DMS 273 (cell line): ENCODE measurements around the gene TRIM46.

Source experiments
- DNase-seq: peaks from one replicate; lab custom pipeline; 2025; ENCODE audit not compliant: unreplicated experiment; lab: John Stamatoyannopoulos, UW

Gene TRIM46, protein sequence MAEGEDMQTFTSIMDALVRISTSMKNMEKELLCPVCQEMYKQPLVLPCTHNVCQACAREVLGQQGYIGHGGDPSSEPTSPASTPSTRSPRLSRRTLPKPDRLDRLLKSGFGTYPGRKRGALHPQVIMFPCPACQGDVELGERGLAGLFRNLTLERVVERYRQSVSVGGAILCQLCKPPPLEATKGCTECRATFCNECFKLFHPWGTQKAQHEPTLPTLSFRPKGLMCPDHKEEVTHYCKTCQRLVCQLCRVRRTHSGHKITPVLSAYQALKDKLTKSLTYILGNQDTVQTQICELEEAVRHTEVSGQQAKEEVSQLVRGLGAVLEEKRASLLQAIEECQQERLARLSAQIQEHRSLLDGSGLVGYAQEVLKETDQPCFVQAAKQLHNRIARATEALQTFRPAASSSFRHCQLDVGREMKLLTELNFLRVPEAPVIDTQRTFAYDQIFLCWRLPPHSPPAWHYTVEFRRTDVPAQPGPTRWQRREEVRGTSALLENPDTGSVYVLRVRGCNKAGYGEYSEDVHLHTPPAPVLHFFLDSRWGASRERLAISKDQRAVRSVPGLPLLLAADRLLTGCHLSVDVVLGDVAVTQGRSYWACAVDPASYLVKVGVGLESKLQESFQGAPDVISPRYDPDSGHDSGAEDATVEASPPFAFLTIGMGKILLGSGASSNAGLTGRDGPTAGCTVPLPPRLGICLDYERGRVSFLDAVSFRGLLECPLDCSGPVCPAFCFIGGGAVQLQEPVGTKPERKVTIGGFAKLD

DNA sequence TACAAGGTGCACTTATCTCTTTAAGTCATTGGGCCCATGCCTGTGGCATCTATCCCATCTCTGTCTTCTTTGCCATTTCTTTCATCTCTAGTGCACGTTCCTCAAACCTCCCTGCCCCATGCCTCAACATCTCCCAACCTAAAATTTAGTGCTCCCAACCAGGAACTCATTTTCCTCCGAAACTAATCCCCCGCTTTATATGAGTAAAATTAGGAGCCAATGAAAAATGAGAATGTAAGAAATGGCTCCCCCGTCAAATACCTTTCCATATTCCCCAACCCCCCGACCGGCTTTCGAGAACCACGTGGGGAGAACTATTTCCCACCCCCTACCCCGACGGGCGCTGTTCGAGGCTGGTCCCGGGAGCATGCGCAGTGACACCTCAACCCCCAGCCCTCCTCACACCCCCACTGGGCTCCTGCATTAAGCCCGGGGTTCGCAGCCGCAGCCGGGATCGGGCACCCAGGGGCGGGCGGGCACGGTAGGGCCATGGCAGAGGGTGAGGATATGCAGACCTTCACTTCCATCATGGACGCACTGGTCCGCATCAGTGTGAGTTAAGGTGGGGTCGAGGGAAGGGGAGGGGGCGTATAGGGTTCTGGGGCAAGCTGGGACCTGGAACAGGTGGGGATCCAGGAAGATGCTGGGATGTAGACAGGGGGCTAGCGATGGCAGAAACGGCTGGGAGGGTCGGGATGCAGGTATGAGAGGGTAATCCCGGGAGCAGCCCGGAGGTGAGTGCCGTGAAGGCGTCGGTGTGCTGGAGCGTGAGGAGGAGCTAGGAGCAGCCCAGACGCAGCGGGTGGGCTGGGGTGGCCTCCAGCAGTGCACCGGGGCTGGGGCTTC, at the start of gene TRIM46:
TSS of gene TRIM46 (plus strand) at position 372 of the 846 bp plus-strand sequence. CDS start at position 490, 118 bp downstream.
- DNase-seq: peak; percentile 75

DNA sequence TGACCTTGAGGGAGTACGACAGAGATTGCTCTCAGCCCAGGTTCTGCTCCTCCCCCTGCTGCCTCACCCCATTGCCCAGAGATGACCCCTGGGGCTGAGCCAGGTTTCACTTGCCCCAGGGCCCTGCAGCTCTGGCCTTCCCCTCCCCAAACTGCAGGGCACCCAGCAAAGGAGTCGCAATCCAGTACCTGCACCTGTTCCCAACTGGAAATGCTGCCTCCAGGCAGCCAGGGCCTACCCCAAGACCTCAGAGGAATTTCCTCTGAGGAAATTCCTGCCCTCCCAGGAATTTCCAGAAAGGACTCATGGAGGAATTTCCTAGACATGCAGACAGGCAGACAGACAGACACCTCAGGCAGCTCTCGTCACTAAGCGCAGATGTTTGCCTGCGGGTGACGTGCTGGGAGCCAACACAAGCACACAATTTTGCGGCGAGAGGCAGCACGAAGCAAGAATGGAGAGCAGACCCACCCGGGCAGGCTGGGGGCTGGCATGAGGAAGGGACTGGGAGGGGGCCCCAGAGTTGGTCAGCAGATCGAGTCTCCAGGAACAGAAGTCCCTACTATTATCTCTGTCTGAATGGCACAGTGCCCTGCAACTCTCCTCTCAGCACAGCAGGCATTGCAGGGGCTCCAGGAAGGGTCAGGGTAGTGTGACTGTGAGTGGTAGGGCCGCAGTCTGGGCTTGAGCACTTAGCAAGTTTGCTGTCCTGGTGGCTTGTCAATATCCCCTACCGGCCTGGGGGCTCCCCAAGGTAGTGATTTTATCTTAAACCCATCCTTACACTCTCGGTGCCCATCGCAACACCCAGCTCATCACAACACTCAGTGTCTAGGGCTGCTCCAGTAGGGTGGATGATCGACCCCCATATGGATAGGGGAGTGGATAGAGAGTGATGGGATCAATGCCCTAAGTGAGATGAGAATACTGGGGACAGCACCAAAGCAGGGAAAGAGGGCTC, 48.9 kb upstream of the TRIM46 start:
- DNase-seq: no peak

GRCh38 chr1:155125511-155125945, 48.1 kb upstream of the TRIM46 start:
- DNase-seq: peak; percentile 31

GRCh38 chr1:155125946-155126555, 47.6 kb upstream of the TRIM46 start:
- DNase-seq: peak; percentile 69

GRCh38 chr1:155126556-155127104, 47.0 kb upstream of the TRIM46 start:
- DNase-seq: peak; percentile 82

- peak; percentile 82 for DNase-seq
These were observed 46.3 kb upstream of the TRIM46 start, which contains the start of gene EFNA1 for GRCh38 chr1:155127105-155127966. EFNA1 (plus strand) TSS chr1:155127876; CDS start chr1:155127978, 102 bp downstream.

- no peak for DNase-seq
These were observed 45.5 kb upstream of the TRIM46 start for GRCh38 chr1:155127967-155128754.

GRCh38 chr1:155128755-155129473, 44.7 kb upstream of the TRIM46 start:
- DNase-seq: peak; percentile 58

- DNase-seq: no peak
These were observed 43.2 kb upstream of the TRIM46 start for GRCh38 chr1:155130272-155131006.

DNA sequence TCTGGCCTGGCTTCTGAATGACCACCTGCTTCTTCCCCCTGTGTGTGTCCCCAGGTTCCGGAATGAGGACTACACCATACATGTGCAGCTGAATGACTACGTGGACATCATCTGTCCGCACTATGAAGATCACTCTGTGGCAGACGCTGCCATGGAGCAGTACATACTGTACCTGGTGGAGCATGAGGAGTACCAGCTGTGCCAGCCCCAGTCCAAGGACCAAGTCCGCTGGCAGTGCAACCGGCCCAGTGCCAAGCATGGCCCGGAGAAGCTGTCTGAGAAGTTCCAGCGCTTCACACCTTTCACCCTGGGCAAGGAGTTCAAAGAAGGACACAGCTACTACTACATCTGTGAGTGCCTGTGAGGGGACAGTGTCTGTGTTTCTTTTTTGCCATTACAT, 42.4 kb upstream of the TRIM46 start:
- no peak for DNase-seq

GRCh38 chr1:155131856-155132255, 41.8 kb upstream of the TRIM46 start:
- DNase-seq: no peak

GRCh38 chr1:155133799-155134281, 39.8 kb upstream of the TRIM46 start:
- no peak for DNase-seq

- DNase-seq: peak; percentile 42
These were observed 39.3 kb upstream of the TRIM46 start for GRCh38 chr1:155134322-155134721.

- DNase-seq: peak; percentile 81
These were observed 38.7 kb upstream of the TRIM46 start for GRCh38 chr1:155134880-155135414.

DNA sequence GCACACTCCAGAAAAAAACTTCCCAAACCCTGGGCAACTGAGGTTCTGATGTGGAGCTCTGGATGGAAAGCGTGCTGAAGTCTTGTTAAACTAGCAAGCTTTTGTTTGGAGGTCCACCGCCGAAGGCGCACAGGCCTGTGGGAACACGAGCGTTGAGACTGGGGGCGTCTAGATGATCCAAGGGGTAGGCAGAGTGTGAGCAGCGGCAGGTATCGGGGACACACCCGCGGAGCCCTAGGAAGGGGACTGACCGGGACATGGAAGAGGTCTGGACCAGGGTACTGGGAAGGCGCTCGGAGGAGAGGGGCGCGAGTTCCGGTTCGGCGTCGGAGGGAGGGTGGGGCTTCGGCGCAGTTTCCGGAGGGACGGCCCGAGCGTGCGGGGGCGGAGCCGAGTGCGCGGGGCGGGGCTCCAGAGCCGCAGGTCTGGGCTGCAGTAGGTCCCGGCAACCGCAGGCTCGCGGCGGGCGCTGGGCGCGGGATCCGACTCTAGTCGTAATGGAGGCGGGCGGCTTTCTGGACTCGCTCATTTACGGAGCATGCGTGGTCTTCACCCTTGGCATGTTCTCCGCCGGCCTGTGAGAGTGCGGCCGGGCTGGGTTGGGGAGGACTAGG, 38.1 kb upstream of the TRIM46 start, which contains the start of gene SLC50A1:
TSS of gene SLC50A1 (plus strand) at position 438 of the 614 bp plus-strand sequence. CDS start at position 498, 60 bp downstream.
- peak; percentile 98 for DNase-seq
